Prostate gland (tissue), 2 donors: Measurements from ENCODE around the gene TMEM253.

Source experiments
- CTCF ChIP-seq, 4 experiments: fragments of 200-600 bp in 2 of 4; fragments of 450-650 bp in 2 of 4; sonication (generic) in 2 of 4; IDR thresholded peaks; 1 replicate in 3 of 4; 2 replicates in 1 of 4; pipeline ENCODE4 v1.5.1; 2016 to 2019; ENCODE audit warnings: antibody characterized with exemption in 4 of 4, mild to moderate bottlenecking in 2 of 4, moderate library complexity in 2 of 4
- POLR2A ChIP-seq: fragments of 450-650 bp; IDR thresholded peaks from one replicate; pipeline ENCODE4 v1.6.1; 2016; ENCODE audit warnings: antibody characterized with exemption, mild to moderate bottlenecking
- POLR2AphosphoS5 ChIP-seq: sonication (generic); formaldehyde crosslinking; IDR thresholded peaks from one replicate; pipeline ENCODE4 v1.6.1; 2017; ENCODE audit warnings: antibody characterized with exemption

GRCh38 chr14:21061347-21061668 lies 39.6 kb upstream of the TMEM253 start:
- no peak for TF ChIP-seq POLR2A
- no peak for TF ChIP-seq CTCF (IDR thresholded peaks at IDR 0.05)
- no peak for TF ChIP-seq POLR2AphosphoS5
